ENCODE data around the gene RTBDN. TPM values are rescaled to one million over a fixed set of nuclear protein-coding genes. Genes with fewer than 3 reads are reported as not detected.
"Not testable (repeated sequence)": the region's sequence is repeated elsewhere in the genome, so short reads cannot be mapped to it uniquely, and the experiment has no call there.

Gene RTBDN
- total RNA-seq, 4 donors from 2014 or later, result not detected

DNA sequence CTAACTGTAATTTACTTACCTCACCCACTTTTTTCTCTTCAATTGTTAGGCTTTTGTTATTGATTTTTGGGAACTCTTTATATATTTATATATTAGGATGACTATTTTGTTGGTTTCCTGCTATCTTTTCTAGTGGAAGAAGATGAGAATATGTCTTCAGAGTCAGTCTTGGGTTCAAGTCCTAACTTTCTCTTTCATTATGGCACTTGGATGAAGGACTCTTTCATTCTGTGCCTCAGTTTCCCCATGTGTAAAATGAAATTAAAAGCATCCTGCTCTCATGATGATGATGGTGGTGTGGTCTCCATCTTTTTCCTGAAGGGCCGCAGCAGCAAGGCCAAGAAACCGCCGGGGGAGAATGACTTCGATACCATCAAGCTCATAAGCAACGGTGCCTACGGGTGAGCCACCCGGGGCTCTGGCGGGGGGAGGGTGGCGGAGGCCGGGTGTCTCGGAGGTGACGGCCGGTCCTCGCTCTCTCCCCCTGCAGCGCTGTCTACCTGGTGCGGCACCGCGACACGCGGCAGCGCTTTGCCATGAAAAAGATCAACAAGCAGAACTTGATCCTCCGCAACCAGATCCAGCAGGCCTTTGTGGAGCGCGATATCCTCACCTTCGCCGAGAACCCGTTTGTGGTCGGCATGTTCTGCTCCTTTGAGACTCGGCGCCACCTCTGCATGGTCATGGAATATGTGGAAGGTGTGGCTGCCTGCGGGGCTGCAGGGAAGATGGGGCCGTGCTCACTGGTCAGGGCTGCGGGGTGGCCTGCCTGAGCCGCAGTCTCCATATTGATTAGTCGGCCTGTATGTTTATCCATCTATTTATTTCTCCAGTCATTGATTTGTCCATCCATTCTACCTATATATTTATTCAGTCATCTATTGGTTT lies 23.9 kb upstream of the RTBDN start:
- Histone ChIP-seq H3K36me3 (no peaks in the 10 kb centered on the region), H3K27me3 (no peaks in the 10 kb centered on the region), H3K9me3 (no peaks in the 10 kb centered on the region), H3K4me3 (no peak overlapping the region), H3K4me1 (no peaks in the 10 kb centered on the region), H3K27ac (no peak overlapping the region)
- DNase-seq, result no peak
- no peak for TF ChIP-seq POLR2A (IDR thresholded peaks at IDR 0.05)
- no peak for TF ChIP-seq CTCF (IDR thresholded peaks at IDR 0.05)
- intact Hi-C loops (cut with DNase I), result no loop called here
- 92% methylated on average over 27 to 35 of the region's 35 CpGs for WGBS, 2 donors

DNA sequence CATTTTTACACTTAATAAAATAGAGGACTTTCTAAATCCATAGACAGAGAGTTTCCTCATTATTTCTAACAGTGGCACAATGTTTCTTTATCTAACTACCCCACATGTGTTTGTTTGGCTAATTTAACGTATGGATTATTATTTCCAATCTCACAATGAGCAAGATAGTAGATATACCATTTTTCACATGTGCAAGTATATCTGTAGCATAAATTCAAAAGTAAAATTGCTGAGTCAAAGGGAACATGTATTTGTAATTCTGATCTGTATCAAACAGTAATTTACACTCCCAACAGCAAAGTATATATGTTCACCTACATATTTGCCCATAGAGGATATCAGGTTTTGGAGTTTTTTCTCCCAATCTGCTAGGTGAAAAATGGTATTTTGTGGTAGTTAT lies 22.3 kb upstream of the RTBDN start:
- 62 to 74% methylated on average over 1 of the region's 1 CpG for WGBS, 2 donors
- Histone ChIP-seq H3K36me3 (no peaks in the 10 kb centered on the region), H3K4me3 (no peak overlapping the region), H3K27me3 (no peaks in the 10 kb centered on the region), H3K9me3 (no peaks in the 10 kb centered on the region), H3K4me1 (no peaks in the 10 kb centered on the region), H3K27ac (no peak overlapping the region)
- no peak for TF ChIP-seq CTCF (IDR thresholded peaks at IDR 0.05)
- intact Hi-C loops (cut with DNase I), result no loop called here
- no peak for DNase-seq

GRCh38 chr19:12847159-12848139 lies 13.1 kb upstream of the RTBDN start:
- H3K4me3 ChIP-seq, result peak overlapping the region in 2 of 4 donors; percentile 19 to 50
- WGBS, 2 donors, result 22 to 29% methylated on average over 4 to 9 of the region's 69 CpGs

GRCh38 chr19:12846613-12847012 lies 12.2 kb upstream of the RTBDN start:
- H3K4me3 ChIP-seq; H3K36me3 ChIP-seq; H3K9me3 ChIP-seq; H3K27ac ChIP-seq; DNase-seq; intact Hi-C loops (cut with DNase I): not testable (repeated sequence)
- peaks cover 0 to 56% (median 4%) of the 10 kb centered on the region in 4 donors for H3K27me3 ChIP-seq
- peaks cover 0 to 11% (median 9%) of the 10 kb centered on the region in 3 donors for H3K4me1 ChIP-seq
- 77 to 80% methylated on average over 6 to 7 of the region's 7 CpGs for WGBS, 2 donors

More at GRCh38 chr19:12847159-12848139, 13.1 kb upstream of the RTBDN start:
- no peaks in the 10 kb centered on the region for H3K36me3 ChIP-seq
- H3K9me3 ChIP-seq, result no peaks in the 10 kb centered on the region
- H3K27me3 ChIP-seq, result peaks cover 0 to 47% (median 2%) of the 10 kb centered on the region in 4 donors
- DNase-seq, result no peak
- H3K27ac ChIP-seq, result no peak overlapping the region
- TF ChIP-seq POLR2A (IDR thresholded peaks at IDR 0.05), result no peak
- TF ChIP-seq CTCF (IDR thresholded peaks at IDR 0.05), result peak; percentile 97 to 99 (median 99)
- intact Hi-C loops (cut with DNase I), result no loop called here
- H3K4me1 ChIP-seq, result peaks cover 0 to 11% (median 9%) of the 10 kb centered on the region in 3 donors

GRCh38 chr19:12843999-12844732 lies 9.8 kb upstream of the RTBDN start:
- intact Hi-C loops (cut with DNase I), result loop anchor here (5.0 kb wide), 1 partner anchor 72 kb away; no protein-coding TSS in a partner anchor
- H3K9me3 ChIP-seq, result no peaks in the 10 kb centered on the region
- TF ChIP-seq CTCF (IDR thresholded peaks at IDR 0.05) (no peak), POLR2A (IDR thresholded peaks at IDR 0.05) (no peak)
- peaks cover 0 to 80% (median 13%) of the 10 kb centered on the region in 4 donors for H3K27me3 ChIP-seq
- peaks cover 5 to 27% (median 15%) of the 10 kb centered on the region in 3 donors for H3K4me1 ChIP-seq
- H3K4me3 ChIP-seq, result no peak overlapping the region
- 61 to 74% methylated on average over 3 of the region's 3 CpGs for WGBS, 2 donors
- H3K36me3 ChIP-seq, result no peaks in the 10 kb centered on the region
- DNase-seq, result no peak
- H3K27ac ChIP-seq, result no peak overlapping the region

Measured in esophagus squamous epithelium (tissue), 5 donors.